SU-DHL-6 (cell line): ENCODE data around the gene TAF11L7.
"Not testable (repeated sequence)": the region's sequence is repeated elsewhere in the genome, so short reads cannot be mapped to it uniquely, and the experiment has no call there.

Source experiments
- H2AFZ ChIP-seq: fragments of 200-600 bp; sonication (generic); 2 replicates; pipeline ENCODE4 v1.6.1; 2014; ENCODE audit warnings: low read depth, mild to moderate bottlenecking, moderate library complexity, mixed read lengths, antibody characterized with exemption, low read length; ENCODE audit not compliant: severe bottlenecking
- H3F3A ChIP-seq: fragments of 200-600 bp; shearing (Covaris generic); 2 replicates; pipeline ENCODE4 v1.6.0; 2016; ENCODE audit warnings: antibody characterized with exemption, mild to moderate bottlenecking; ENCODE audit not compliant: insufficient read depth
- H3K27ac ChIP-seq: fragments of 200-600 bp; sonication (generic); 2 replicates; pipeline ENCODE4 v1.5.1; 2016; ENCODE audit warnings: low read depth, mild to moderate bottlenecking, low read length, moderate library complexity, mixed read lengths
- H3K27me3 ChIP-seq: fragments of 200-600 bp; sonication (generic), shearing (Covaris generic); 2 replicates; pipeline ENCODE4 v1.6.0; 2014; ENCODE audit warnings: mild to moderate bottlenecking, low read length
- H3K36me3 ChIP-seq: fragments of 200-600 bp; sonication (generic); 2 replicates; pipeline ENCODE4 v1.6.1; 2014; ENCODE audit warnings: mild to moderate bottlenecking, low read length, mixed read lengths
- H3K4me2 ChIP-seq: fragments of 300-600, 200-600 bp; shearing (Covaris generic), sonication (generic); 2 replicates; pipeline ENCODE4 v1.6.0; 2014; ENCODE audit warnings: low read length, low read depth, mild to moderate bottlenecking; ENCODE audit not compliant: poor library complexity, severe bottlenecking
- H3K4me3 ChIP-seq: fragments of 200-600 bp; sonication (generic); 2 replicates; pipeline ENCODE4 v1.5.1; 2014; ENCODE audit warnings: antibody characterized with exemption, low read length, mild to moderate bottlenecking, mixed read lengths; ENCODE audit not compliant: insufficient read depth, poor library complexity, severe bottlenecking
- H3K79me2 ChIP-seq: fragments of 200-600 bp; sonication (generic); 2 replicates; pipeline ENCODE4 v1.6.1; 2014; ENCODE audit warnings: mild to moderate bottlenecking, low read length, moderate library complexity; ENCODE audit not compliant: insufficient read depth
- H3K9ac ChIP-seq: fragments of 200-600 bp; sonication (generic); 2 replicates; pipeline ENCODE4 v1.7.0; 2014; ENCODE audit warnings: mild to moderate bottlenecking, low read length
- H3K9me2 ChIP-seq: fragments of 200-600 bp; sonication (generic); replicated peaks from 2 replicates; pipeline ENCODE4 v1.6.1; 2014; ENCODE audit warnings: low read length; ENCODE audit not compliant: insufficient read depth
- H3K9me3 ChIP-seq: fragments of 200-600 bp; sonication (generic); 2 replicates; pipeline ENCODE4 v1.6.1; 2014; ENCODE audit warnings: low read length, mixed read lengths; ENCODE audit not compliant: insufficient read depth
- H4K20me1 ChIP-seq: fragments of 200-600 bp; sonication (generic); 2 replicates; pipeline ENCODE4 v1.6.1; 2014; ENCODE audit warnings: low read depth, mild to moderate bottlenecking, antibody characterized with exemption, low read length, moderate library complexity, mixed read lengths
- EZH2phosphoT487 ChIP-seq: fragments of 200-600 bp; sonication (generic), shearing (Covaris generic); conservative IDR thresholded peaks from 2 replicates; pipeline ENCODE4 v1.6.1; 2018; ENCODE audit warnings: mild to moderate bottlenecking, antibody characterized with exemption, low read length, moderate library complexity, mixed read lengths
- TF ChIP-seq, protein P1 (sequence below): fragments of 200-600 bp; sonication (generic); IDR thresholded peaks from one replicate; pipeline ENCODE4 v1.5.1; 2017; ENCODE audit warnings: antibody characterized with exemption, mild to moderate bottlenecking, low read length, moderate library complexity; ENCODE audit not compliant: insufficient read depth, poor library complexity, severe bottlenecking

Gene TAF11L7

DNA sequence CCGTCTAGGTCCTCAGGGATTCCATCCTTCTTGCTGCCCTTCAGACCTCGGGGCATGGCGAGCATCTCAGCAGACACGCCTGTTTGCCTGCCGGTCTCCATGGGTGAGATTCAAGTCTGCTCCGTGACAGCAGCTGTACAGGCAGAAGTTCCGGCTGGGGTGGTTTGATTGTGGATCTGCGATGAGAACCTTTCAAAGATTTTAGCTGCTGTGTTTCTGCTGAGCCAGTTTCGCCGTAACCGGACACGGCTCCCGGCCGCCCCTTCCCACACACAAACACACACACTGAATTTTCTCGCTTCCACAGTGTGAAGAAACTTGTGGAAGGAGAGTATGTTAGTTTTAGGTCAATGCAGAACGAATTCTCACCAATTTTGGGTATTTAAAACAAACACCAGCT is at the start of gene TAF11L7:
TAF11L7 (minus strand) TSS at position 101 of the 400 bp plus-strand sequence.
- not testable (repeated sequence) for H3K9me2 ChIP-seq, H3F3A ChIP-seq, H2AFZ ChIP-seq, H4K20me1 ChIP-seq, H3K9ac ChIP-seq, H3K36me3 ChIP-seq, H3K9me3 ChIP-seq, H3K4me3 ChIP-seq, H3K27me3 ChIP-seq, H3K4me2 ChIP-seq, H3K27ac ChIP-seq, H3K79me2 ChIP-seq

DNA sequence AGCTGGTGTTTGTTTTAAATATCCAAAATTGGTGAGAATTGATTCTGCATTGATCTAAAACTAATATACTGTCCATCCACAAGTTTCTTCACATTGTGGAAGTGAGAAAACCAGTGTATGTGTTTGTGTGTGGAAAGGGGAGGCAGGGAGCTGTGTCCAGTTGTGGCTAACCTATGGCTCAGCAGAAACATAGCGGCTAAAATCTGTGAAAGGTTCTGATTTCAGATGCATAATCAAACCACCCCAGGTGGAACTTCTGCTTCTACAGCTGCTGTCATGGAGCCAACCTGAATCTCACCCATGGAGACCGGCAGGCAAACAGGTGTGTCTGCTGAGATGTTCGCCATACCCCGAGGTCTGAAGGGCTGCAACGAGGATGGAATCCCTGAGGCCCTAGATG is 48.6 kb upstream of the TAF11L7 start, which contains the start of gene TAF11L14:
TAF11L14 (plus strand) TSS at position 301 of the 400 bp plus-strand sequence.
- Histone ChIP-seq H3K36me3 (no peaks in the 10 kb centered on the region), H4K20me1 (no peaks in the 10 kb centered on the region), H3K9ac (no peak within 1 kb of the TSS), H3K27me3 (no peaks in the 10 kb centered on the region), H2AFZ (no peak within 1 kb of the TSS), H3K79me2 (no peaks in the 10 kb centered on the region), H3F3A (no peaks in the 10 kb centered on the region), H3K9me3 (no peaks in the 10 kb centered on the region), H3K4me2 (no peak within 1 kb of the TSS), H3K27ac (no peak within 1 kb of the TSS), H3K9me2 (no peaks in the 10 kb centered on the region), H3K4me3 (no peak within 1 kb of the TSS)
- TF ChIP-seq EZH2phosphoT487, result no peak
- TF ChIP-seq, protein P1, sequence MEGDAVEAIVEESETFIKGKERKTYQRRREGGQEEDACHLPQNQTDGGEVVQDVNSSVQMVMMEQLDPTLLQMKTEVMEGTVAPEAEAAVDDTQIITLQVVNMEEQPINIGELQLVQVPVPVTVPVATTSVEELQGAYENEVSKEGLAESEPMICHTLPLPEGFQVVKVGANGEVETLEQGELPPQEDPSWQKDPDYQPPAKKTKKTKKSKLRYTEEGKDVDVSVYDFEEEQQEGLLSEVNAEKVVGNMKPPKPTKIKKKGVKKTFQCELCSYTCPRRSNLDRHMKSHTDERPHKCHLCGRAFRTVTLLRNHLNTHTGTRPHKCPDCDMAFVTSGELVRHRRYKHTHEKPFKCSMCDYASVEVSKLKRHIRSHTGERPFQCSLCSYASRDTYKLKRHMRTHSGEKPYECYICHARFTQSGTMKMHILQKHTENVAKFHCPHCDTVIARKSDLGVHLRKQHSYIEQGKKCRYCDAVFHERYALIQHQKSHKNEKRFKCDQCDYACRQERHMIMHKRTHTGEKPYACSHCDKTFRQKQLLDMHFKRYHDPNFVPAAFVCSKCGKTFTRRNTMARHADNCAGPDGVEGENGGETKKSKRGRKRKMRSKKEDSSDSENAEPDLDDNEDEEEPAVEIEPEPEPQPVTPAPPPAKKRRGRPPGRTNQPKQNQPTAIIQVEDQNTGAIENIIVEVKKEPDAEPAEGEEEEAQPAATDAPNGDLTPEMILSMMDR, result no peak

DNA sequence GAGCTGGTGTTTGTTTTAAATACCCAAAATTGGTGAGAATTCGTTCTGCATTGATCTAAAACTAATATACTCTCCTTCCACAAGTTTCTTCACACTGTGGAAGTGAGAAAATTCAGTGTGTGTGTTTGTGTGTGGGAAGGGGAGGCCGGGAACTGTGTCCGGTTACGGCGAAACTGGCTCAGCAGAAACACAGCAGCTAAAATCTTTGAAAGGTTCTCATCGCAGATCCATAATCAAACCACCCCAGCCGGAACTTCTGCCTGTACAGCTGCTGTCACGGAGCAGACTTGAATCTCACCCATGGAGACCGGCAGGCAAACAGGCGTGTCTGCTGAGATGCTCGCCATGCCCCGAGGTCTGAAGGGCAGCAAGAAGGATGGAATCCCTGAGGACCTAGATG is 46.2 kb upstream of the TAF11L7 start, which contains the start of gene TAF11L13:
TAF11L13 (plus strand) TSS at position 301 of the 400 bp plus-strand sequence.
- not testable (repeated sequence) for H3F3A ChIP-seq, H3K27me3 ChIP-seq, H3K27ac ChIP-seq, H3K4me3 ChIP-seq, H3K9ac ChIP-seq, H3K9me3 ChIP-seq, H3K9me2 ChIP-seq, H3K36me3 ChIP-seq, H3K4me2 ChIP-seq, H4K20me1 ChIP-seq, H2AFZ ChIP-seq, H3K79me2 ChIP-seq

DNA sequence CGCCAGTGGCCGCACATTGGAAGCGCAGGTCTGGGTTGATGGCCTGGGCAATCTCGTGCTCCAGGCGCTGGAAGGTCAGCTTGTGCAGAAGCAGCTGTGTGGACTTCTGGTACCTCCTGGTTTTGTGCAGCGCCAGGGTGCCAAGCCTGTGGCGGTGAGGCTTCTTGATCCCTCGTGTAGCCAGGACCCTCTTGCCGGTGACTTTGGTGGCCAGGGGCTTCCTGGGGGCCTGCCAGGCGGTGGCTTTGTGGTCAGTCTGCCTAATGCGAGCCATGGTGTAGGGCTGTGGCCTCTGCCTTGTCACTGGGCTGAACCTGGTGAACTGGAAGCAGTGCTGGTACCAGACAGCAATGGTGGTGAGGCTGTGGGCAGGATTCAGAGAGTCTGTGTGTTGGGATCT is 40.1 kb upstream of the TAF11L7 start:
- Histone ChIP-seq H3K9me3 (no peaks in the 10 kb centered on the region), H3K27ac (no peak overlapping the region), H3K36me3 (no peaks in the 10 kb centered on the region), H4K20me1 (no peaks in the 10 kb centered on the region), H3K27me3 (no peaks in the 10 kb centered on the region), H3K79me2 (no peaks in the 10 kb centered on the region), H2AFZ (no peak overlapping the region), H3K9ac (no peak overlapping the region), H3K4me2 (no peak overlapping the region), H3F3A (no peaks in the 10 kb centered on the region), H3K9me2 (no peaks in the 10 kb centered on the region), H3K4me3 (no peak overlapping the region)
- TF ChIP-seq, protein P1, result no peak
- TF ChIP-seq EZH2phosphoT487, result no peak
